H9 (cell line): ENCODE data around the gene ZBTB16. TPM values are rescaled to one million over a fixed set of nuclear protein-coding genes. Genes with fewer than 3 reads are reported as not detected.

ENCODE experiments used
- DNase-seq: peaks from one replicate; pipeline ENCODE4 v3.0.0-alpha.2; 2017
- H2AFZ ChIP-seq: one replicate; pipeline ENCODE4 v1.6.1; 2013; ENCODE audit warnings: mild to moderate bottlenecking, low read length, control low read depth, moderate library complexity
- H2AK5ac ChIP-seq: 2 replicates; pipeline ENCODE4 v1.6.1; 2013; ENCODE audit warnings: low read length, control low read depth, mixed read lengths; ENCODE audit not compliant: insufficient read length
- H2BK120ac ChIP-seq: one replicate; pipeline ENCODE4 v1.6.1; 2013; ENCODE audit warnings: low read depth, mild to moderate bottlenecking, low read length, control low read depth, inconsistent platforms; ENCODE audit not compliant: poor library complexity, severe bottlenecking
- H2BK12ac ChIP-seq: 2 replicates; pipeline ENCODE4 v1.6.1; 2013; ENCODE audit warnings: low read length, control low read depth, mixed read lengths, low read depth; ENCODE audit not compliant: insufficient read length
- H2BK15ac ChIP-seq: 2 replicates; pipeline ENCODE4 v1.6.1; 2013; ENCODE audit warnings: low read depth, low read length, control low read depth
- H2BK20ac ChIP-seq: one replicate; pipeline ENCODE4 v1.6.1; 2013; ENCODE audit warnings: low read depth, mild to moderate bottlenecking, low read length, control low read depth, inconsistent platforms; ENCODE audit not compliant: poor library complexity, severe bottlenecking
- H2BK5ac ChIP-seq: 2 replicates; pipeline ENCODE4 v1.6.1; 2013; ENCODE audit warnings: low read length, control low read depth, mixed read lengths; ENCODE audit not compliant: insufficient read length
- H3K14ac ChIP-seq: 2 replicates; pipeline ENCODE4 v1.6.1; 2013; ENCODE audit warnings: low read length, control low read depth; ENCODE audit not compliant: insufficient read depth
- H3K18ac ChIP-seq: 2 replicates; pipeline ENCODE4 v1.6.1; 2013; ENCODE audit warnings: low read depth, mild to moderate bottlenecking, mixed read lengths, low read length, control low read depth; ENCODE audit not compliant: insufficient read length
- H3K23ac ChIP-seq: 2 replicates; pipeline ENCODE4 v1.6.1; 2013; ENCODE audit warnings: low read length, control low read depth, mixed read lengths, low read depth; ENCODE audit not compliant: insufficient read length
- H3K23me2 ChIP-seq: 2 replicates; pipeline ENCODE4 v1.6.1; 2013; ENCODE audit warnings: low read depth, mild to moderate bottlenecking, mixed read lengths, low read length, control low read depth; ENCODE audit not compliant: insufficient read length, poor library complexity, severe bottlenecking
- H3K27ac ChIP-seq: 2 replicates; pipeline ENCODE4 v1.5.1; 2013; ENCODE audit warnings: low read length, control low read depth, mixed read lengths, low read depth; ENCODE audit not compliant: insufficient read length
- H3K27me3 ChIP-seq: 2 replicates; pipeline ENCODE4 v1.6.1; 2013; ENCODE audit warnings: low read length, control low read depth, inconsistent platforms; ENCODE audit not compliant: insufficient read depth
- H3K4ac ChIP-seq: 2 replicates; pipeline ENCODE4 v1.6.1; 2013; ENCODE audit warnings: low read depth, mild to moderate bottlenecking, control low read depth, inconsistent platforms, low read length, moderate library complexity
- H3K4me1 ChIP-seq: 2 replicates; pipeline ENCODE4 v1.6.1; 2013; ENCODE audit warnings: low read length, control low read depth, inconsistent platforms; ENCODE audit not compliant: insufficient read depth
- H3K4me2 ChIP-seq: 2 replicates; pipeline ENCODE4 v1.6.1; 2013; ENCODE audit warnings: low read length, control low read depth, mixed read lengths; ENCODE audit not compliant: insufficient read length, insufficient read depth
- H3K56ac ChIP-seq: 2 replicates; pipeline ENCODE4 v1.6.1; 2013; ENCODE audit warnings: low read depth, mild to moderate bottlenecking, mixed read lengths, low read length, control low read depth; ENCODE audit not compliant: insufficient read length
- H3K79me1 ChIP-seq: 2 replicates; pipeline ENCODE4 v1.6.1; 2013; ENCODE audit warnings: low read depth, mild to moderate bottlenecking, moderate library complexity, low read length, control low read depth, inconsistent platforms; ENCODE audit not compliant: insufficient read depth, poor library complexity, severe bottlenecking
- H3K79me2 ChIP-seq: 2 replicates; pipeline ENCODE4 v1.6.1; 2013; ENCODE audit warnings: low read length, control low read depth, inconsistent platforms; ENCODE audit not compliant: insufficient read depth
- H3K9ac ChIP-seq: 2 replicates; pipeline ENCODE4 v1.6.1; 2013; ENCODE audit warnings: low read length, control low read depth, mixed read lengths; ENCODE audit not compliant: insufficient read length; ENCODE audit errors: extremely low read depth
- H3K9me3 ChIP-seq: one replicate; pipeline ENCODE4 v1.6.1; 2013; ENCODE audit warnings: low read depth, low read length, inconsistent platforms; ENCODE audit not compliant: control insufficient read depth
- H3T11ph ChIP-seq: one replicate; pipeline ENCODE4 v1.6.1; 2013; ENCODE audit warnings: mild to moderate bottlenecking, low read length, control low read depth, inconsistent platforms
- H4K20me1 ChIP-seq: one replicate; pipeline ENCODE4 v1.6.1; 2013; ENCODE audit not compliant: control insufficient read depth, insufficient read length, insufficient read depth
- H4K5ac ChIP-seq: 2 replicates; pipeline ENCODE4 v1.6.1; 2013; ENCODE audit warnings: low read depth, mild to moderate bottlenecking, mixed read lengths, low read length, control low read depth; ENCODE audit not compliant: insufficient read length
- H4K8ac ChIP-seq: replicated peaks from 2 replicates; pipeline ENCODE4 v1.6.1; 2013; ENCODE audit warnings: low read length, control low read depth, mixed read lengths, low read depth; ENCODE audit not compliant: insufficient read length
- H4K91ac ChIP-seq: 2 replicates; pipeline ENCODE4 v1.6.1; 2013; ENCODE audit warnings: low read depth, mild to moderate bottlenecking, moderate library complexity, mixed read lengths, low read length, control low read depth; ENCODE audit not compliant: insufficient read length
- H3K27ac Mint-ChIP-seq, 3 experiments: 2 replicates in 2 of 3; 3 replicates in 1 of 3; pipeline ENCODE4 v1.8.0; 2020 to 2021; ENCODE audit warnings: mixed read lengths in 3 of 3, mild to moderate bottlenecking in 1 of 3, moderate library complexity in 1 of 3
- H3K27me3 Mint-ChIP-seq: 2 replicates; pipeline ENCODE4 v1.8.0; 2021; ENCODE audit warnings: low read depth, mild to moderate bottlenecking, moderate library complexity, mixed read lengths
- H3K36me3 Mint-ChIP-seq, 3 experiments: 2 replicates in 2 of 3; 3 replicates in 1 of 3; pipeline ENCODE4 v1.8.0; 2020 to 2021; ENCODE audit warnings: low read depth in 3 of 3, mixed read lengths in 3 of 3; ENCODE audit not compliant: insufficient read depth in 1 of 3
- H3K4me1 Mint-ChIP-seq, 2 experiments: 2 replicates each; pipeline ENCODE4 v1.8.0; 2020; ENCODE audit warnings: mixed read lengths in 2 of 2
- H3K4me3 Mint-ChIP-seq, 2 experiments: 2 replicates in 1 of 2; 3 replicates in 1 of 2; pipeline ENCODE4 v1.8.0; 2020 to 2021; ENCODE audit warnings: mild to moderate bottlenecking in 2 of 2, mixed read lengths in 2 of 2, moderate library complexity in 1 of 2
- H3K9me3 Mint-ChIP-seq, 2 experiments: 2 replicates in 1 of 2; 3 replicates in 1 of 2; pipeline ENCODE4 v1.8.0; 2020; ENCODE audit warnings: mild to moderate bottlenecking in 2 of 2, mixed read lengths in 2 of 2, moderate library complexity in 1 of 2
- WGBS: extraction: QIAGEN DNeasy Blood & Tissue Kit; methylation state at CpG from one replicate; pipeline ENCODE4 v1.1.7; 2013; ENCODE audit warnings: missing lambda C conversion rate, low lambda C conversion rate, mixed read lengths; ENCODE audit not compliant: insufficient read length; ENCODE audit errors: extremely low coverage; 5-methylcytosine and 5-hydroxymethylcytosine counted together
- total RNA-seq: library from RNA; stranded (reverse); gene quantifications from 2 replicates; pipeline ENCODE4 v1.2.1, GENCODE V29; 2021
- TF ChIP-seq, protein P1 (sequence below): fragments of 200-600 bp; sonication (generic); conservative IDR thresholded peaks from 3 replicates; pipeline ENCODE4 v1.8.0; 2021; ENCODE audit warnings: antibody characterized with exemption, mild to moderate bottlenecking

The ZBTB16 gene
- total RNA-seq, 1 experiment from 2014 or later: not detected

DNA sequence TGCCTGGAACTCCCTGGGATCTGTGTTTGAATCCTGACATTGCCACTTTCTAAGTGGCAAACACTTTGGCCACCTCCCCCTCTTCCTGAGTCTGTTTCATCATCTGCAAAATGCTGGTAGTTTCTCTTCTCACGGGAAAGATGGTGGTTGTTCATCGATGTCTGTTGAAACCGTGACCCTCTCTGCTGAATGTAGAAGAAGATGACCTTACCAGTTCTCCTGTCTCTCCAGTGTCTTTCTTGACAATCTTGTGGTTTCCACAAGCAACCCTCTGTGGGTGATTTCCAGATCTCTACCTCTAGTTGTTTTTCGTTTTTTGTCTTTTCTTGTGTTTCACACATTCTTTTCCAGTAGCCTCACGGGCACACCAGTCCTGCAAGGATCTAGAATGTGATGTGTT is 27.5 kb downstream of the ZBTB16 start:
- no peak overlapping the region for H3K56ac ChIP-seq
- H3K27me3 Mint-ChIP-seq: peaks cover 58% of the 10 kb centered on the region
- no peaks in the 10 kb centered on the region for H3K9me3 ChIP-seq
- no peak overlapping the region for H4K8ac ChIP-seq
- no peaks in the 10 kb centered on the region for H3K36me3 Mint-ChIP-seq
- H3K4me3 Mint-ChIP-seq: no peak overlapping the region
- no peak for DNase-seq
- no peak overlapping the region for H3K27ac Mint-ChIP-seq
- no peaks in the 10 kb centered on the region for H4K20me1 ChIP-seq
- H3K23ac ChIP-seq: no peak overlapping the region
- peaks cover 2% of the 10 kb centered on the region; the same call in 1 of the 2 replicates for H3K27me3 ChIP-seq
- no peak overlapping the region for H4K91ac ChIP-seq
- H2BK20ac ChIP-seq: no peak overlapping the region
- H3K4me1 Mint-ChIP-seq: peaks cover 10 to 20% of the 10 kb centered on the region in 2 experiments
- no peaks in the 10 kb centered on the region for H3K79me1 ChIP-seq
- H3K18ac ChIP-seq: no peak overlapping the region
- no CpG with 5 or more reads among the region's 5 CpGs for WGBS
- H3K79me2 ChIP-seq: no peaks in the 10 kb centered on the region
- no peaks in the 10 kb centered on the region for H3K9me3 Mint-ChIP-seq
- H3K27ac ChIP-seq: no peak overlapping the region
- no peak overlapping the region for H3K14ac ChIP-seq
- no peak overlapping the region for H2BK5ac ChIP-seq
- no peak overlapping the region for H3K4me2 ChIP-seq
- no peak overlapping the region for H2AK5ac ChIP-seq
- no peaks in the 10 kb centered on the region for H3K23me2 ChIP-seq
- no peak overlapping the region for H2BK15ac ChIP-seq
- no peak overlapping the region for H4K5ac ChIP-seq
- no peak overlapping the region for H2BK12ac ChIP-seq
- H3K9ac ChIP-seq: no peak overlapping the region
- no peak overlapping the region for H2AFZ ChIP-seq
- TF ChIP-seq, protein P1, sequence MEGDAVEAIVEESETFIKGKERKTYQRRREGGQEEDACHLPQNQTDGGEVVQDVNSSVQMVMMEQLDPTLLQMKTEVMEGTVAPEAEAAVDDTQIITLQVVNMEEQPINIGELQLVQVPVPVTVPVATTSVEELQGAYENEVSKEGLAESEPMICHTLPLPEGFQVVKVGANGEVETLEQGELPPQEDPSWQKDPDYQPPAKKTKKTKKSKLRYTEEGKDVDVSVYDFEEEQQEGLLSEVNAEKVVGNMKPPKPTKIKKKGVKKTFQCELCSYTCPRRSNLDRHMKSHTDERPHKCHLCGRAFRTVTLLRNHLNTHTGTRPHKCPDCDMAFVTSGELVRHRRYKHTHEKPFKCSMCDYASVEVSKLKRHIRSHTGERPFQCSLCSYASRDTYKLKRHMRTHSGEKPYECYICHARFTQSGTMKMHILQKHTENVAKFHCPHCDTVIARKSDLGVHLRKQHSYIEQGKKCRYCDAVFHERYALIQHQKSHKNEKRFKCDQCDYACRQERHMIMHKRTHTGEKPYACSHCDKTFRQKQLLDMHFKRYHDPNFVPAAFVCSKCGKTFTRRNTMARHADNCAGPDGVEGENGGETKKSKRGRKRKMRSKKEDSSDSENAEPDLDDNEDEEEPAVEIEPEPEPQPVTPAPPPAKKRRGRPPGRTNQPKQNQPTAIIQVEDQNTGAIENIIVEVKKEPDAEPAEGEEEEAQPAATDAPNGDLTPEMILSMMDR: no peak
- H2BK120ac ChIP-seq: no peak overlapping the region
- no peak overlapping the region for H3T11ph ChIP-seq
- H3K4me1 ChIP-seq: no peaks in the 10 kb centered on the region; the same call in 1 of the 2 replicates
- no peak overlapping the region for H3K4ac ChIP-seq
